Endothelial cell of umbilical vein (primary cell): Measurements from ENCODE around the gene SEPTIN5. TPM values are rescaled to one million over a fixed set of nuclear protein-coding genes. Genes with fewer than 3 reads are reported as not detected.

Source experiments
- BruUV-seq: library from RNA; stranded (reverse); fragments of 400-500 nt; replicated peaks from 2 replicates; lab custom pipeline; 2021; lab: Mats Ljungman, UMichigan
- CTCF ChIA-PET: fragments of 300-600, 350-600 bp; sonication (Branson Sonifier 250); formaldehyde crosslinking; loops from one replicate; lab custom pipeline; 2021; ENCODE audit warnings: antibody characterized with exemption, inconsistent platforms; lab: Charles Lee
- POLR2A ChIA-PET: fragments of 300-600, 350-600 bp; sonication (Branson Sonifier 250); formaldehyde crosslinking; loops from one replicate; lab custom pipeline; 2021; ENCODE audit warnings: antibody characterized with exemption, inconsistent platforms; lab: Charles Lee
- DNase-seq: peaks from one replicate; pipeline ENCODE4 v3.0.0-alpha.2; 2011; ENCODE audit warnings: low read depth, low spot score
- FAIRE-seq: peaks from 2 replicates; lab custom pipeline; 2011; peaks lifted over from hg19 to GRCh38; lab: Jason Lieb, UNC
- H2AFZ ChIP-seq: 2 replicates; pipeline ENCODE4 v1.6.0; 2012; ENCODE audit warnings: low read depth, low read length, control low read depth, inconsistent platforms
- H3K27ac ChIP-seq: 2 replicates; pipeline ENCODE4 v1.5.1; 2011; ENCODE audit warnings: low read depth, mild to moderate bottlenecking, control low read depth, low read length, moderate library complexity; ENCODE audit not compliant: insufficient read depth
- H3K27me3 ChIP-seq, 2 experiments: 2 replicates each; pipeline versions ENCODE4 v1.6.0 to v1.6.1; 2011; ENCODE audit warnings: low read length in 2 of 2, mixed read lengths in 1 of 2; ENCODE audit not compliant: control insufficient read depth in 2 of 2, insufficient read depth in 2 of 2
- H3K36me3 ChIP-seq, 2 experiments: 2 replicates in 1 of 2; 3 replicates in 1 of 2; pipeline ENCODE4 v1.5.1; 2011; ENCODE audit warnings: low read length in 2 of 2, mild to moderate bottlenecking in 1 of 2, moderate library complexity in 1 of 2; ENCODE audit not compliant: control insufficient read depth in 2 of 2, insufficient read depth in 2 of 2; ENCODE audit errors: extremely low read depth in 1 of 2
- H3K4me1 ChIP-seq: 3 replicates; pipeline ENCODE4 v1.5.1; 2011; ENCODE audit warnings: mild to moderate bottlenecking, low read length; ENCODE audit not compliant: control insufficient read depth, insufficient read depth; ENCODE audit errors: extremely low read depth
- H3K4me2 ChIP-seq: 2 replicates; pipeline ENCODE4 v1.6.1; 2011; ENCODE audit warnings: low read length, control low read depth, mixed read lengths; ENCODE audit not compliant: insufficient read depth
- H3K4me3 ChIP-seq, 3 experiments: fragments of 200-600 bp in 1 of 3; sonication (generic), shearing (Covaris generic) in 1 of 3; replicated peaks in 1 of 3; 2 replicates each; pipeline ENCODE4 v1.5.1; 2011 to 2016; ENCODE audit warnings: control low read depth in 3 of 3, low read length in 3 of 3, mild to moderate bottlenecking in 2 of 3, inconsistent platforms in 1 of 3, low read depth in 1 of 3, moderate library complexity in 1 of 3; ENCODE audit not compliant: insufficient read depth in 1 of 3
- H3K79me2 ChIP-seq: 2 replicates; pipeline ENCODE4 v1.6.0; 2012; ENCODE audit warnings: low read length, inconsistent platforms; ENCODE audit not compliant: control insufficient read depth, insufficient read depth
- H3K9ac ChIP-seq: replicated peaks from 2 replicates; pipeline ENCODE3; 2011; ENCODE audit warnings: low read length, control low read depth; ENCODE audit not compliant: insufficient read depth; ENCODE audit errors: extremely low read depth
- H3K9me1 ChIP-seq: replicated peaks from 3 replicates; pipeline ENCODE4 v1.6.0; 2011; ENCODE audit warnings: mild to moderate bottlenecking, low read length; ENCODE audit not compliant: control insufficient read depth, insufficient read depth; ENCODE audit errors: extremely low read depth
- H3K9me3 ChIP-seq: replicated peaks from 2 replicates; pipeline ENCODE4 v1.5.1; 2012; ENCODE audit warnings: low read length, inconsistent platforms; ENCODE audit not compliant: control insufficient read depth, insufficient read depth
- H4K20me1 ChIP-seq: replicated peaks from 2 replicates; pipeline ENCODE3; 2011; ENCODE audit warnings: mild to moderate bottlenecking, low read length; ENCODE audit not compliant: control insufficient read depth, insufficient read depth; ENCODE audit errors: extremely low read depth
- EZH2 ChIP-seq: IDR thresholded peaks from 2 replicates; pipeline ENCODE4 v1.6.1; 2012; ENCODE audit warnings: borderline replicate concordance, low read depth, mild to moderate bottlenecking, moderate library complexity, low read length, inconsistent platforms; ENCODE audit not compliant: severe bottlenecking
- FOS ChIP-seq: IDR thresholded peaks from 2 replicates; pipeline ENCODE4 v1.6.1; 2011; ENCODE audit warnings: mild to moderate bottlenecking, low read length, moderate library complexity, borderline replicate concordance; ENCODE audit not compliant: insufficient read depth
- GATA2 ChIP-seq: IDR thresholded peaks from 2 replicates; pipeline ENCODE4 v1.7.0; 2011; ENCODE audit warnings: low read depth, mild to moderate bottlenecking, moderate library complexity, mixed read lengths, low read length; ENCODE audit not compliant: insufficient read length, insufficient read depth
- JUN ChIP-seq: IDR thresholded peaks from 2 replicates; pipeline ENCODE4 v1.6.1; 2011; ENCODE audit warnings: borderline replicate concordance, low read depth; ENCODE audit not compliant: insufficient read length, insufficient read depth
- MYC ChIP-seq: IDR thresholded peaks from one replicate; pipeline ENCODE4 v1.6.1; 2011; ENCODE audit warnings: mild to moderate bottlenecking, low read depth, low read length
- POLR2A ChIP-seq: IDR thresholded peaks from 2 replicates; pipeline ENCODE4 v1.6.1; 2012; ENCODE audit warnings: low read depth, mild to moderate bottlenecking, control low read depth, low read length
- POLR2AphosphoS5 ChIP-seq: IDR thresholded peaks from 2 replicates; pipeline ENCODE4 v1.6.1; 2012; ENCODE audit warnings: low read depth, mild to moderate bottlenecking, control low read depth, low read length, moderate library complexity; ENCODE audit not compliant: insufficient read depth
- dilution Hi-C: fragments of 300-500 bp; cut with MboI; formaldehyde crosslinking; loops from one replicate; pipeline ENCODE4 v1.15.0; 2019; ENCODE audit warnings: low sequenced_read_pairs; ENCODE audit not compliant: extremely low pct_ligation_motif_present
- intact Hi-C: fragments of 100-400 bp; cut with micrococcal nuclease; formaldehyde crosslinking; loops from one replicate; pipeline ENCODE4 v1.10.0; 2022
- polyA plus RNA-seq, 4 experiments: library from polyadenylated mRNA; depleted of rRNA in 3 of 4; stranded (reverse) in 3 of 4; unstranded in 1 of 4; fragments of >200 nt; gene quantifications; 2 replicates each; pipeline versions ENCODE4 v1.2.1 to v1.2.3, GENCODE V29; 2011 to 2012; ENCODE audit warnings: missing spikeins in 1 of 4
- total RNA-seq: library from RNA; stranded (reverse); gene quantifications from 2 replicates; pipeline ENCODE4 v1.2.3, GENCODE V29; 2021
- TF ChIP-seq, protein P1 (sequence below), 2 donors: IDR thresholded peaks; 1 replicate in 1 of 2; 2 replicates in 1 of 2; pipeline ENCODE4 v1.5.1; 2011; ENCODE audit warnings: low read length in 2 of 2, mild to moderate bottlenecking in 2 of 2, moderate library complexity in 2 of 2, control low read depth in 1 of 2, inconsistent platforms in 1 of 2, low read depth in 1 of 2; ENCODE audit not compliant: insufficient read depth in 1 of 2; ENCODE audit errors: extremely low read depth in 1 of 2
- TF ChIP-seq, protein P2 (sequence below): IDR thresholded peaks from 2 replicates; pipeline ENCODE4 v1.6.1; 2011; ENCODE audit not compliant: insufficient read depth, insufficient read length

SEPTIN5 gene
- total and polyA plus RNA-seq, 2 donors (not counting 3 experiments of a cell fraction or from before 2014, with no cell fraction given) = 31.1 to 35.8 TPM

DNA sequence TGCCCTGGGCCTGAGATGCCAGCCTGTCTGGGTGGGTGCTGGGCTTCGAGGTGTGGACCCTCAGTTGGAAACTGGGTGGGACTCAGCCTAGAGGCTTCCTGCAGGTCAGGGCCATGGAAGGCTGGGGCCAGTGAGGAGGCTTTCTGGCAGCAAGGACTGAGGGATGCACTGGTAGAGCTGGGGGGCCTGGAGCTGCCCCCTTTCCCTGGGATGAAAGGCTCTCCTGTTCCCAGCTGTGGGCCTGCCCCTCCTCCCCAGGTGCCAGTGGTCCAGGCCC is 2.5 kb downstream of the SEPTIN5 start:
- Histone ChIP-seq H4K20me1 (no peaks in the 10 kb centered on the region), H3K4me1 (peaks cover 18% of the 10 kb centered on the region), H3K27me3 (no peaks in the 10 kb centered on the region), H3K9me3 (no peaks in the 10 kb centered on the region), H3K9me1 (no peaks in the 10 kb centered on the region), H2AFZ (no peak overlapping the region), H3K27ac (no peak overlapping the region), H3K9ac (no peak overlapping the region), H3K36me3 (peaks cover 0 to 14% of the 10 kb centered on the region in 2 experiments), H3K4me3 (no peak overlapping the region), H3K4me2 (no peak overlapping the region), H3K79me2 (no peaks in the 10 kb centered on the region)
- intact Hi-C loops (loop anchor here (10.0 kb wide), 1 partner anchor 242 kb away; the partner anchor contains the start of genes CDC45 and UFD1), dilution Hi-C loops (no loop called here)
- CTCF ChIA-PET = interaction anchor here (0.6 to 2.8 kb wide), 9 partner anchors 14 to 417 kb away, joined by 3 to 14 read pairs (median 3); no protein-coding TSS in a partner anchor
- POLR2A ChIA-PET = no interaction called here
- no TSS peak for BruUV-seq
- FAIRE-seq (no peak), DNase-seq (no peak)
- no peak for TF ChIP-seq FOS
- TF ChIP-seq JUN = no peak
- no peak for TF ChIP-seq MYC
- TF ChIP-seq, protein P1, sequence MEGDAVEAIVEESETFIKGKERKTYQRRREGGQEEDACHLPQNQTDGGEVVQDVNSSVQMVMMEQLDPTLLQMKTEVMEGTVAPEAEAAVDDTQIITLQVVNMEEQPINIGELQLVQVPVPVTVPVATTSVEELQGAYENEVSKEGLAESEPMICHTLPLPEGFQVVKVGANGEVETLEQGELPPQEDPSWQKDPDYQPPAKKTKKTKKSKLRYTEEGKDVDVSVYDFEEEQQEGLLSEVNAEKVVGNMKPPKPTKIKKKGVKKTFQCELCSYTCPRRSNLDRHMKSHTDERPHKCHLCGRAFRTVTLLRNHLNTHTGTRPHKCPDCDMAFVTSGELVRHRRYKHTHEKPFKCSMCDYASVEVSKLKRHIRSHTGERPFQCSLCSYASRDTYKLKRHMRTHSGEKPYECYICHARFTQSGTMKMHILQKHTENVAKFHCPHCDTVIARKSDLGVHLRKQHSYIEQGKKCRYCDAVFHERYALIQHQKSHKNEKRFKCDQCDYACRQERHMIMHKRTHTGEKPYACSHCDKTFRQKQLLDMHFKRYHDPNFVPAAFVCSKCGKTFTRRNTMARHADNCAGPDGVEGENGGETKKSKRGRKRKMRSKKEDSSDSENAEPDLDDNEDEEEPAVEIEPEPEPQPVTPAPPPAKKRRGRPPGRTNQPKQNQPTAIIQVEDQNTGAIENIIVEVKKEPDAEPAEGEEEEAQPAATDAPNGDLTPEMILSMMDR (IDR thresholded peaks at IDR 0.05; ENCODE audit: extremely low read depth in 1 of 2, insufficient read depth in 1 of 2, low read depth in 1 of 2, low read length in 2 of 2) = no peak
- no peak for TF ChIP-seq POLR2A
- TF ChIP-seq GATA2 = no peak
- TF ChIP-seq, protein P2, sequence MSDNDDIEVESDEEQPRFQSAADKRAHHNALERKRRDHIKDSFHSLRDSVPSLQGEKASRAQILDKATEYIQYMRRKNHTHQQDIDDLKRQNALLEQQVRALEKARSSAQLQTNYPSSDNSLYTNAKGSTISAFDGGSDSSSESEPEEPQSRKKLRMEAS = no peak
- no peak for TF ChIP-seq POLR2AphosphoS5
- TF ChIP-seq EZH2 = no peak
